CD4-positive, CD25-positive, alpha-beta regulatory T cell (primary cell): Measurements from ENCODE around the gene TMEM178B. TPM values are rescaled to one million over a fixed set of nuclear protein-coding genes. Genes with fewer than 3 reads are reported as not detected.

ENCODE experiments used
- ATAC-seq, 2 donors: fragments of 150-1000 bp; cut with Tn5 transposase; one replicate each; pipeline ENCODE4 v1.10.0; 2021; ENCODE audit warnings: low read depth in 2 of 2, moderate number of reproducible peaks in 2 of 2, moderate library complexity in 1 of 2
- DNase-seq, 3 donors: peaks; one replicate each; pipeline versions ENCODE4 v3.0.0 to v3.0.0-alpha.2; 2012 to 2022; ENCODE audit warnings: mixed read lengths in 1 of 3
- H3K27ac ChIP-seq: one replicate; pipeline ENCODE4 v1.7.0; 2013; ENCODE audit warnings: mild to moderate bottlenecking, low read length; ENCODE audit not compliant: insufficient read depth, poor library complexity, severe bottlenecking
- H3K27me3 ChIP-seq: one replicate; pipeline ENCODE4 v1.7.0; 2013; ENCODE audit warnings: low read length; ENCODE audit not compliant: control insufficient read depth, insufficient read depth
- H3K36me3 ChIP-seq: one replicate; pipeline ENCODE4 v1.7.0; 2013; ENCODE audit warnings: mild to moderate bottlenecking, low read length, moderate library complexity; ENCODE audit not compliant: control insufficient read depth, insufficient read depth
- H3K4me1 ChIP-seq: 2 replicates; pipeline ENCODE4 v1.7.0; 2013; ENCODE audit warnings: mild to moderate bottlenecking, low read length; ENCODE audit not compliant: insufficient read depth, control insufficient read depth, poor library complexity, severe bottlenecking
- H3K4me3 ChIP-seq: one replicate; pipeline ENCODE4 v1.7.0; 2013; ENCODE audit warnings: low read depth, mild to moderate bottlenecking, low read length, moderate library complexity
- H3K9me3 ChIP-seq, 2 experiments: 1 replicate in 1 of 2; 2 replicates in 1 of 2; pipeline ENCODE4 v1.7.0; 2013; ENCODE audit warnings: low read length in 2 of 2, mild to moderate bottlenecking in 1 of 2, moderate library complexity in 1 of 2; ENCODE audit not compliant: control insufficient read depth in 2 of 2
- H3K27ac Mint-ChIP-seq, 3 donors: one replicate each; pipeline ENCODE4 v1.8.0; 2020 to 2022; ENCODE audit warnings: mild to moderate bottlenecking in 3 of 3, mixed read lengths in 3 of 3, moderate library complexity in 2 of 3
- H3K27me3 Mint-ChIP-seq: one replicate; pipeline ENCODE4 v1.8.0; 2022; ENCODE audit warnings: mild to moderate bottlenecking, mixed read lengths
- H3K36me3 Mint-ChIP-seq: one replicate; pipeline ENCODE4 v1.8.0; 2020; ENCODE audit warnings: mixed read lengths
- H3K4me1 Mint-ChIP-seq, 4 donors: one replicate each; pipeline ENCODE4 v1.8.0; 2020 to 2022; ENCODE audit warnings: mixed read lengths in 4 of 4, mild to moderate bottlenecking in 1 of 4
- H3K4me3 Mint-ChIP-seq, 4 donors: one replicate each; pipeline ENCODE4 v1.8.0; 2020 to 2022; ENCODE audit warnings: mild to moderate bottlenecking in 4 of 4, mixed read lengths in 4 of 4, moderate library complexity in 3 of 4
- H3K9me3 Mint-ChIP-seq, 7 donors: one replicate each; pipeline ENCODE4 v1.8.0; 2020 to 2022; ENCODE audit warnings: mixed read lengths in 7 of 7, mild to moderate bottlenecking in 3 of 7, moderate library complexity in 2 of 7
- polyA plus RNA-seq, 4 donors: library from polyadenylated mRNA; unstranded; fragments of 300-500 nt; fragmentation: Illumina TruSeq; gene quantifications; one replicate each; pipeline ENCODE4 v1.2.3, GENCODE V29; 2021
- total RNA-seq: library from RNA; stranded (reverse); gene quantifications from one replicate; pipeline ENCODE4 v1.2.3, GENCODE V29; 2022

TMEM178B gene
- total and polyA plus RNA-seq, 5 donors from 2014 or later: 0.10 TPM; not detected in 4

DNA sequence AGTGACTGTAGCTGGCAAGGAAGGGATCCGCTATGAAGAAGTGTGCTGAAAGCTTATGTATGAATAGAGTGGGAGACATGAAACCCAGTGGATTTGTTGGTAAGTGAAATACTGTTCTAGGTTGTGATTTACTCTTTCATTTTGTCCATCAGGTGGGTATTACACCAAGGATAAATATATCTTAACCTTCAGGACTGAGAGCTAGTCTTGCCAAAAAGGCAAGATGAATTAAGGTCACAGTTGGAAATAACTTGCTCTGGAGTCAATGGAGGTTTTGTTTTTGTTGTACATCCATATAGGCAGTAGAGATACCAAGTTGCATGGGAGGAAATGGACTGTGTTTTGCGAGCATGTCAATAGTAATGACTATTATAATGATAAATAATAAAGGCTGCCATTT is 190.6 kb downstream of the TMEM178B start:
- no peak overlapping the region for H3K4me3 Mint-ChIP-seq
- no peak overlapping the region for H3K27ac ChIP-seq
- peaks cover 0 to 1% of the 10 kb centered on the region in 2 experiments for H3K9me3 ChIP-seq
- peaks cover 2% of the 10 kb centered on the region for H3K27me3 ChIP-seq
- H3K4me1 Mint-ChIP-seq: peaks cover 0 to 4% (median under 1%) of the 10 kb centered on the region in 4 donors
- no peaks in the 10 kb centered on the region for H3K36me3 ChIP-seq
- peaks cover 4% of the 10 kb centered on the region for H3K27me3 Mint-ChIP-seq
- ATAC-seq: no peak
- peaks cover 0 to 7% (median 3%) of the 10 kb centered on the region in 7 donors for H3K9me3 Mint-ChIP-seq
- H3K27ac Mint-ChIP-seq: no peak overlapping the region
- H3K4me3 ChIP-seq: no peak overlapping the region
- no peaks in the 10 kb centered on the region for H3K36me3 Mint-ChIP-seq
- no peaks in the 10 kb centered on the region for H3K4me1 ChIP-seq
- no peak for DNase-seq

- H3K27ac Mint-ChIP-seq: no peak overlapping the region
- no peaks in the 10 kb centered on the region for H3K36me3 ChIP-seq
- H3K27ac ChIP-seq: no peak overlapping the region
- H3K27me3 ChIP-seq: peaks cover 2% of the 10 kb centered on the region
- H3K9me3 Mint-ChIP-seq: peaks cover 0 to 3% (median 0%) of the 10 kb centered on the region in 7 donors
- ATAC-seq (no peak), DNase-seq (no peak)
- H3K4me1 ChIP-seq: no peaks in the 10 kb centered on the region
- H3K4me1 Mint-ChIP-seq: peaks cover 0 to 4% (median under 1%) of the 10 kb centered on the region in 4 donors
- no peak overlapping the region for H3K4me3 Mint-ChIP-seq
- H3K36me3 Mint-ChIP-seq: no peaks in the 10 kb centered on the region
- H3K9me3 ChIP-seq: no peaks in the 10 kb centered on the region
- H3K4me3 ChIP-seq: no peak overlapping the region
- H3K27me3 Mint-ChIP-seq: peaks cover 4% of the 10 kb centered on the region
Measured at GRCh38 chr7:141265668-141266067, 191.8 kb downstream of the TMEM178B start.

DNA sequence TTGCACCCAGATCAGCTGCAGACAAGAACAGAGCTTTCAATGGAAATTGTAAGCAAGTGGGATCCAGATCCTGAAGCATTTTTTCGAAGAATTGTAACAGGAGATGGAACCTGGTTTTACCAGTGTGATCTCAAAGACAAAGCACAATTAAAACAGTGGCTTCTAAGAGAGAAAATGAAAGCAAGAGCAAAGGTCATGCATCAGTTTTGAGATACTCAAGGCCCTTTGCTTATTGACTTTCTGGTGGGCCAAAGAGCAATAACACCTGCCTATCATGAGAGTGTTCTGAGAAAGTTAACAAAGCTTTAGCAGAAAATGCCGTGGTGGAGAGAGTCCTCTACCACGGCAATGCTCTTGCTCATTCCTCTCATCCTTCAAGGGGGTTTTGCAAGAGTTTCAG is 194.8 kb downstream of the TMEM178B start:
- Histone ChIP-seq H3K4me3 (no peak overlapping the region), H3K27me3 (no peaks in the 10 kb centered on the region), H3K4me1 (no peaks in the 10 kb centered on the region), H3K36me3 (no peaks in the 10 kb centered on the region), H3K9me3 (no peaks in the 10 kb centered on the region), H3K27ac (no peak overlapping the region)
- H3K27me3 Mint-ChIP-seq: peaks cover 4% of the 10 kb centered on the region
- DNase-seq (no peak), ATAC-seq (no peak)
- H3K4me1 Mint-ChIP-seq: peaks cover 0 to 4% (median 0%) of the 10 kb centered on the region in 4 donors
- H3K27ac Mint-ChIP-seq: no peak overlapping the region
- no peaks in the 10 kb centered on the region for H3K36me3 Mint-ChIP-seq
- peaks cover 0 to 1% (median 0%) of the 10 kb centered on the region in 7 donors for H3K9me3 Mint-ChIP-seq
- no peak overlapping the region for H3K4me3 Mint-ChIP-seq

DNA sequence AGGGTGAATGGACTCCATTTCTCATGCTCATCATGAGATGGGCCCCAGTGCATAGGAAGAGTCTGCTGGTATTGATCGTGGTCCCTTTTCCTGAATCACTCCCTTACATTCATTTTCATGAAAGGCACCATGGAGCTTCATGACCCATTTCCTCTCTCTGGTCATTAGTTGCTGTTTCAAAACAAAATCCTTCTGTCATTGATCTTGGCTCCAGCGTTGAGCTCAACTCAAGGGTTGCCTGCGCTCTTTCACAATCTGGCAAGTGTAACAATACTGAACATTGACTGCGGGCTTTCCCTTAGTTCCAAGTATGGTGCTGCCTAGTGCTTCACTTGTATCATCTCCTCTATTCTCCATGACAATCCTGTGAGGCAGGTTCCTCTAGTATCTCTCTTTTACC is 197.6 kb downstream of the TMEM178B start:
- no peaks in the 10 kb centered on the region for H3K36me3 ChIP-seq
- Mint-ChIP-seq H3K9me3 (peaks cover 0 to 1% (median 0%) of the 10 kb centered on the region in 7 donors), H3K4me3 (no peak overlapping the region), H3K27ac (no peak overlapping the region), H3K36me3 (no peaks in the 10 kb centered on the region), H3K27me3 (no peaks in the 10 kb centered on the region), H3K4me1 (peaks cover 0 to 4% (median 0%) of the 10 kb centered on the region in 4 donors)
- ATAC-seq (no peak), DNase-seq (no peak)
- H3K27me3 ChIP-seq: no peaks in the 10 kb centered on the region
- no peak overlapping the region for H3K27ac ChIP-seq
- no peaks in the 10 kb centered on the region for H3K9me3 ChIP-seq
- H3K4me3 ChIP-seq: no peak overlapping the region
- no peaks in the 10 kb centered on the region for H3K4me1 ChIP-seq

DNA sequence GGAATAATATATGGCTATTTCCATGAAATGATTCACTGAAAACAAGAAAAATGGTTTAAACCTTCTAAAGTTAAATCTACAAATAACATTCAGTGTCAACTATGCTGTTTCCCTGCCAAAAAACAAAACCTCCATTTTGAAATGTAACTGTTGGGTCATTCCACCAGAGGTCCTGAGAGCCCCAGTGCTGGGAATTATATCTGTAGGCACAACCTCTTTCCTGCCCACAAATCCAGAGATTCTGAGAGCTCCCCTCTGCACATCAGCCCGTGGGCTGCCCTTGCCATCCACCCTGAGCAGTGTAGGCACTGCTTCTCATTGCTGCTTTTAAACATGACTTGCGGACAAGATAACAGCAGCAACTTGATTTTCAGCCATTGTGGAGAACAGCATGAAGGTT is 198.6 kb downstream of the TMEM178B start:
- ATAC-seq: no peak
- Mint-ChIP-seq H3K36me3 (no peaks in the 10 kb centered on the region), H3K27me3 (no peaks in the 10 kb centered on the region), H3K9me3 (peaks cover 0 to 1% (median 0%) of the 10 kb centered on the region in 7 donors), H3K4me3 (no peak overlapping the region), H3K27ac (no peak overlapping the region), H3K4me1 (peaks cover 0 to 4% (median 0%) of the 10 kb centered on the region in 4 donors)
- no peaks in the 10 kb centered on the region for H3K36me3 ChIP-seq
- H3K27me3 ChIP-seq: no peaks in the 10 kb centered on the region
- H3K27ac ChIP-seq: no peak overlapping the region
- no peaks in the 10 kb centered on the region for H3K9me3 ChIP-seq
- H3K4me3 ChIP-seq: no peak overlapping the region
- no peaks in the 10 kb centered on the region for H3K4me1 ChIP-seq
- DNase-seq: no peak

DNA sequence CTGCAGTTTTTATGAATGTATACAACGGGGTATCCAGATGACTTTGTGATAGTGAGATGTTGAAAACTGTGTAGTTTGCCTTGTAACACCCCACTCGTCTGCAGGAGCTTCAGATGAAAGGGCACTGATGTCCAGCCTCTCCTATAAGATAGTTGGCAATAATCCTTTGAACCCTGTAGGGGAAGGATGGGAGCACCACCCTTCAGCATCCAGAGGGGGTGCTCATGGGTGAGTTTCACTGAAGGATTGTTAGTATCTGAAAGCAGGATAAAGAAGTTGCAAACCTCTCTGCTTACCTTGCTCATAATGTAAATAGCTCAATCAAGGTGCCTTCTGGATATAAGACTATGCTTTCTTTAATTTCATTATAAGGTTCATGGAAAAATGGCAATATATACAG is 201.5 kb downstream of the TMEM178B start:
- Mint-ChIP-seq H3K4me1 (no peaks in the 10 kb centered on the region), H3K27ac (no peak overlapping the region), H3K36me3 (no peaks in the 10 kb centered on the region), H3K4me3 (no peak overlapping the region), H3K9me3 (no peaks in the 10 kb centered on the region), H3K27me3 (no peaks in the 10 kb centered on the region)
- Histone ChIP-seq H3K36me3 (no peaks in the 10 kb centered on the region), H3K27ac (no peak overlapping the region), H3K27me3 (no peaks in the 10 kb centered on the region), H3K4me3 (no peak overlapping the region), H3K4me1 (no peaks in the 10 kb centered on the region), H3K9me3 (no peaks in the 10 kb centered on the region)
- DNase-seq (no peak), ATAC-seq (no peak)

- Mint-ChIP-seq H3K4me3 (no peak overlapping the region), H3K36me3 (no peaks in the 10 kb centered on the region), H3K27me3 (no peaks in the 10 kb centered on the region), H3K27ac (no peak overlapping the region), H3K4me1 (no peaks in the 10 kb centered on the region), H3K9me3 (no peaks in the 10 kb centered on the region)
- Histone ChIP-seq H3K27me3 (no peaks in the 10 kb centered on the region), H3K27ac (no peak overlapping the region), H3K4me3 (no peak overlapping the region), H3K9me3 (no peaks in the 10 kb centered on the region), H3K4me1 (no peaks in the 10 kb centered on the region), H3K36me3 (no peaks in the 10 kb centered on the region)
- no peak for ATAC-seq
- DNase-seq: no peak
Measured at GRCh38 chr7:141276031-141276430, 202.2 kb downstream of the TMEM178B start.

DNA sequence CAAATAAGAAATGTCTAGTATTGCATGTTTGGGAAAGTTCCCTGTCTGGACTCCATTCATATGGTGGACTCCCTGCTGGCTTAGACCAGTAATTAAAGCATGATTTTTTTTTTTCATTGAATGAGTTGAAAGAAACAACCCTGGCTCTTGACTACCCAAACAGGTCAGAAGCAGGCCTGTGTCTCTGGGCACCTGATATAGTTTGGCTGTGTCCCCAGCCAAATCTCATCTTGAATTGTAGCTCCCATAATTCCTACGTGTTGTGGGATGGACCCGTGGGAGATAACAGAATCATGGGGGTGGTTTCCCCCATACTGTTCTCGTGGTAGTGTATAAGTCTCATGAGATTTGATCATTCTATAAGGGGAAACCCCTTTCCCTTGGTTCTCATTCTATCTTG is 206.2 kb downstream of the TMEM178B start:
- no peak overlapping the region for H3K27ac ChIP-seq
- H3K4me3 ChIP-seq: no peak overlapping the region
- no peak overlapping the region for H3K4me3 Mint-ChIP-seq
- H3K36me3 Mint-ChIP-seq: no peaks in the 10 kb centered on the region
- DNase-seq: no peak
- H3K27me3 Mint-ChIP-seq: no peaks in the 10 kb centered on the region
- H3K9me3 ChIP-seq: no peaks in the 10 kb centered on the region
- ATAC-seq: no peak
- H3K4me1 ChIP-seq: no peaks in the 10 kb centered on the region
- peaks cover 0 to 2% (median under 1%) of the 10 kb centered on the region in 4 donors for H3K4me1 Mint-ChIP-seq
- no peaks in the 10 kb centered on the region for H3K27me3 ChIP-seq
- peaks cover 0 to 2% (median 0%) of the 10 kb centered on the region in 7 donors for H3K9me3 Mint-ChIP-seq
- H3K36me3 ChIP-seq: no peaks in the 10 kb centered on the region
- H3K27ac Mint-ChIP-seq: no peak overlapping the region
